ENCODE results near the gene TFAM. TPM values are rescaled to one million over a fixed set of nuclear protein-coding genes. Genes with fewer than 3 reads are reported as not detected.

Gene TFAM
- total RNA-seq = 10 to 100 TPM; 46.1 to 48.0 TPM

- ChIA-PET POLR2A (interaction anchor here (0.6 to 3.0 kb wide), 13 partner anchors 9 to 116 kb away, joined by 3 to 21 read pairs (median 3); partner anchors contain the start of genes CISD1, IPMK and UBE2D1), CTCF (interaction anchor here (0.8 to 1.4 kb wide), 13 partner anchors 14 to 116 kb away, joined by 3 to 7 read pairs (median 3); partner anchors contain the start of gene CISD1)
- H3K4me1 Mint-ChIP-seq = peaks cover 46% of the 10 kb centered on the region
- peak; percentile 96 for DNase-seq
- H3K9me3 Mint-ChIP-seq = no peaks in the 10 kb centered on the region
- peak within 1 kb of the TSS; percentile 84 for H3K27ac Mint-ChIP-seq
- no peaks in the 10 kb centered on the region for H3K27me3 Mint-ChIP-seq
- H3K4me3 Mint-ChIP-seq = peak within 1 kb of the TSS; percentile 89
- peaks cover 40% of the 10 kb centered on the region for H3K36me3 Mint-ChIP-seq (ENCODE audit: low read depth)
These were observed at the start of gene TFAM for GRCh38 chr10:58384999-58385783. Gene TFAM (plus strand): TSS chr10:58385410. CDS start chr10:58385548, 138 bp downstream.

GRCh38 chr10:58336242-58336641, 49.0 kb upstream of the TFAM start:
- ChIA-PET POLR2A (interaction anchor here (1.7 kb wide), 1 partner anchor 48 kb away, joined by 4 read pairs; no protein-coding TSS in a partner anchor), CTCF (no interaction called here)
- peak overlapping the region; percentile 93 for H3K4me3 Mint-ChIP-seq

GRCh38 chr10:58341422-58341821, 43.8 kb upstream of the TFAM start:
- H3K27ac Mint-ChIP-seq = no peak overlapping the region
- H3K27me3 Mint-ChIP-seq = no peaks in the 10 kb centered on the region
- H3K4me3 Mint-ChIP-seq = no peak overlapping the region
- H3K36me3 Mint-ChIP-seq (ENCODE audit: low read depth) = peaks cover 9% of the 10 kb centered on the region
- CTCF ChIA-PET = no interaction called here
- H3K4me1 Mint-ChIP-seq = peaks cover 24% of the 10 kb centered on the region
- POLR2A ChIA-PET = no interaction called here
- no peak for DNase-seq
- no peaks in the 10 kb centered on the region for H3K9me3 Mint-ChIP-seq

More at GRCh38 chr10:58336242-58336641, 49.0 kb upstream of the TFAM start:
- H3K36me3 Mint-ChIP-seq (ENCODE audit: low read depth) = peaks cover 14% of the 10 kb centered on the region
- DNase-seq = no peak
- no peak overlapping the region for H3K27ac Mint-ChIP-seq
- H3K27me3 Mint-ChIP-seq = peaks cover 13% of the 10 kb centered on the region
- H3K4me1 Mint-ChIP-seq = peaks cover 33% of the 10 kb centered on the region
- no peaks in the 10 kb centered on the region for H3K9me3 Mint-ChIP-seq

- Mint-ChIP-seq H3K27ac (no peak overlapping the region), H3K9me3 (no peaks in the 10 kb centered on the region), H3K27me3 (no peaks in the 10 kb centered on the region), H3K4me3 (no peak overlapping the region), H3K36me3 (ENCODE audit: low read depth) (peaks cover 9% of the 10 kb centered on the region), H3K4me1 (peaks cover 20% of the 10 kb centered on the region)
- ChIA-PET CTCF (no interaction called here), POLR2A (no interaction called here)
- DNase-seq = no peak
These were observed 43.3 kb upstream of the TFAM start for GRCh38 chr10:58341947-58342346.

- no peaks in the 10 kb centered on the region for H3K27me3 Mint-ChIP-seq
- POLR2A ChIA-PET = no interaction called here
- H3K4me3 Mint-ChIP-seq = no peak overlapping the region
- no peak overlapping the region for H3K27ac Mint-ChIP-seq
- CTCF ChIA-PET = interaction anchor here (1.1 kb wide), 1 partner anchor 34 kb away, joined by 4 read pairs; no protein-coding TSS in a partner anchor
- H3K4me1 Mint-ChIP-seq = no peaks in the 10 kb centered on the region
- H3K9me3 Mint-ChIP-seq = no peaks in the 10 kb centered on the region
- peaks cover 6% of the 10 kb centered on the region for H3K36me3 Mint-ChIP-seq (ENCODE audit: low read depth)
- no peak for DNase-seq
These were observed 37.2 kb upstream of the TFAM start for GRCh38 chr10:58347967-58348366.

- H3K36me3 Mint-ChIP-seq (ENCODE audit: low read depth) = peaks cover 6% of the 10 kb centered on the region
- no peak overlapping the region for H3K4me3 Mint-ChIP-seq
These were observed 36.6 kb upstream of the TFAM start for GRCh38 chr10:58348571-58349033.

GRCh38 chr10:58350023-58350422, 35.2 kb upstream of the TFAM start:
- ChIA-PET CTCF (no interaction called here), POLR2A (interaction anchor here (1.1 kb wide), 1 partner anchor 35 kb away, joined by 3 read pairs; no protein-coding TSS in a partner anchor)
- Mint-ChIP-seq H3K9me3 (no peaks in the 10 kb centered on the region), H3K27me3 (no peaks in the 10 kb centered on the region), H3K4me3 (no peak overlapping the region), H3K36me3 (ENCODE audit: low read depth) (peaks cover 6% of the 10 kb centered on the region), H3K27ac (no peak overlapping the region), H3K4me1 (no peaks in the 10 kb centered on the region)
- no peak for DNase-seq

More at GRCh38 chr10:58348571-58349033, 36.6 kb upstream of the TFAM start:
- H3K4me1 Mint-ChIP-seq = no peaks in the 10 kb centered on the region
- H3K27ac Mint-ChIP-seq = no peak overlapping the region
- ChIA-PET POLR2A (no interaction called here), CTCF (no interaction called here)
- no peaks in the 10 kb centered on the region for H3K9me3 Mint-ChIP-seq
- no peak for DNase-seq
- H3K27me3 Mint-ChIP-seq = no peaks in the 10 kb centered on the region

- Mint-ChIP-seq H3K4me3 (no peak overlapping the region), H3K27me3 (no peaks in the 10 kb centered on the region), H3K9me3 (no peaks in the 10 kb centered on the region), H3K4me1 (no peaks in the 10 kb centered on the region), H3K27ac (no peak overlapping the region), H3K36me3 (ENCODE audit: low read depth) (peaks cover 6% of the 10 kb centered on the region)
- ChIA-PET CTCF (no interaction called here), POLR2A (no interaction called here)
- DNase-seq = no peak
These were observed 34.4 kb upstream of the TFAM start for GRCh38 chr10:58350619-58351323.

- no peaks in the 10 kb centered on the region for H3K9me3 Mint-ChIP-seq
- no peaks in the 10 kb centered on the region for H3K27me3 Mint-ChIP-seq
- H3K4me1 Mint-ChIP-seq = no peaks in the 10 kb centered on the region
- no peak overlapping the region for H3K27ac Mint-ChIP-seq
- H3K4me3 Mint-ChIP-seq = no peak overlapping the region
- ChIA-PET CTCF (no interaction called here), POLR2A (no interaction called here)
- H3K36me3 Mint-ChIP-seq (ENCODE audit: low read depth) = no peaks in the 10 kb centered on the region
- DNase-seq = no peak
These were observed 33.3 kb upstream of the TFAM start for GRCh38 chr10:58351616-58352578.

- Mint-ChIP-seq H3K4me1 (no peaks in the 10 kb centered on the region), H3K36me3 (ENCODE audit: low read depth) (no peaks in the 10 kb centered on the region), H3K27ac (no peak overlapping the region), H3K27me3 (no peaks in the 10 kb centered on the region), H3K9me3 (no peaks in the 10 kb centered on the region), H3K4me3 (no peak overlapping the region)
- CTCF ChIA-PET = no interaction called here
- DNase-seq = no peak
- POLR2A ChIA-PET = no interaction called here
These were observed 32.1 kb upstream of the TFAM start for GRCh38 chr10:58352956-58353610.

GRCh38 chr10:58356756-58357155, 28.5 kb upstream of the TFAM start:
- Mint-ChIP-seq H3K27me3 (no peaks in the 10 kb centered on the region), H3K36me3 (ENCODE audit: low read depth) (peaks cover 6% of the 10 kb centered on the region), H3K4me3 (no peak overlapping the region), H3K27ac (no peak overlapping the region), H3K9me3 (no peaks in the 10 kb centered on the region), H3K4me1 (peaks cover 18% of the 10 kb centered on the region)
- ChIA-PET POLR2A (no interaction called here), CTCF (no interaction called here)
- DNase-seq = no peak

GRCh38 chr10:58358314-58358933, 26.8 kb upstream of the TFAM start:
- H3K27ac Mint-ChIP-seq = no peak overlapping the region
- peaks cover 18% of the 10 kb centered on the region for H3K4me1 Mint-ChIP-seq
- DNase-seq = no peak
- peaks cover 9% of the 10 kb centered on the region for H3K36me3 Mint-ChIP-seq (ENCODE audit: low read depth)
- H3K4me3 Mint-ChIP-seq = no peak overlapping the region
- POLR2A ChIA-PET = no interaction called here
- no peaks in the 10 kb centered on the region for H3K9me3 Mint-ChIP-seq
- CTCF ChIA-PET = interaction anchor here (0.7 to 1.0 kb wide), 2 partner anchors 23 to 62 kb away, joined by 3 to 4 read pairs; no protein-coding TSS in a partner anchor
- H3K27me3 Mint-ChIP-seq = no peaks in the 10 kb centered on the region
